IPS DF 6.9 (cell line): ENCODE data around the gene GABRD.

Experiments
- DNase-seq: peaks from one replicate; pipeline ENCODE4 v3.0.0-alpha.2; 2013; ENCODE audit warnings: low read depth, low spot score
- H3K27ac ChIP-seq: one replicate; pipeline ENCODE4 v1.5.1; 2013; ENCODE audit warnings: low read length, control low read depth
- H3K27me3 ChIP-seq: 2 replicates; pipeline ENCODE4 v1.6.1; 2013; ENCODE audit warnings: mild to moderate bottlenecking, low read length; ENCODE audit not compliant: control insufficient read depth, insufficient read depth
- H3K36me3 ChIP-seq: 2 replicates; pipeline ENCODE4 v1.6.1; 2013; ENCODE audit warnings: low read length; ENCODE audit not compliant: control insufficient read depth, insufficient read depth
- H3K4me1 ChIP-seq: 2 replicates; pipeline ENCODE4 v1.6.1; 2013; ENCODE audit warnings: low read length; ENCODE audit not compliant: control insufficient read depth, insufficient read depth
- H3K4me3 ChIP-seq: 2 replicates; pipeline ENCODE4 v1.5.1; 2013; ENCODE audit warnings: mild to moderate bottlenecking, low read length
- H3K9me3 ChIP-seq: 2 replicates; pipeline ENCODE4 v1.6.1; 2013; ENCODE audit warnings: low read length, inconsistent platforms; ENCODE audit not compliant: control insufficient read depth, insufficient read depth
- WGBS: extraction: QIAGEN DNeasy Blood & Tissue Kit; methylation state at CpG from one replicate; pipeline ENCODE4 v1.1.7; 2013; ENCODE audit warnings: mixed read lengths, missing lambda C conversion rate; ENCODE audit not compliant: insufficient read length, insufficient coverage; 5-methylcytosine and 5-hydroxymethylcytosine counted together

GABRD gene

GRCh38 chr1:2067981-2068380 lies 48.8 kb downstream of the GABRD start:
- H3K27me3 ChIP-seq = no peaks in the 10 kb centered on the region
- H3K36me3 ChIP-seq = peaks cover 4% of the 10 kb centered on the region; the same call in 1 of the 2 replicates
- H3K4me1 ChIP-seq = no peaks in the 10 kb centered on the region
- WGBS = no CpG with 5 or more reads among the region's 17 CpGs
- no peak overlapping the region for H3K4me3 ChIP-seq
- no peak overlapping the region for H3K27ac ChIP-seq
- no peak for DNase-seq
- H3K9me3 ChIP-seq = no peaks in the 10 kb centered on the region

- Histone ChIP-seq H3K36me3 (peaks cover 8% of the 10 kb centered on the region; the same call in 1 of the 2 replicates), H3K27me3 (no peaks in the 10 kb centered on the region), H3K4me3 (no peak overlapping the region), H3K27ac (no peak overlapping the region), H3K9me3 (no peaks in the 10 kb centered on the region), H3K4me1 (no peaks in the 10 kb centered on the region)
- no CpG with 5 or more reads among the region's 19 CpGs for WGBS
- DNase-seq = no peak
These were observed 49.8 kb downstream of the GABRD start for GRCh38 chr1:2068951-2069350.

GRCh38 chr1:2070016-2070415 lies 50.9 kb downstream of the GABRD start:
- no peaks in the 10 kb centered on the region for H3K27me3 ChIP-seq
- no peak for DNase-seq
- no peaks in the 10 kb centered on the region for H3K9me3 ChIP-seq
- no peak overlapping the region for H3K4me3 ChIP-seq
- H3K27ac ChIP-seq = no peak overlapping the region
- WGBS = no CpG with 5 or more reads among the region's 11 CpGs
- no peaks in the 10 kb centered on the region for H3K4me1 ChIP-seq
- H3K36me3 ChIP-seq = peaks cover 9% of the 10 kb centered on the region; the same call in 1 of the 2 replicates

- no peak overlapping the region for H3K4me3 ChIP-seq
- no peaks in the 10 kb centered on the region for H3K27me3 ChIP-seq
- no peaks in the 10 kb centered on the region for H3K9me3 ChIP-seq
- H3K36me3 ChIP-seq = peaks cover 9% of the 10 kb centered on the region; the same call in 1 of the 2 replicates
- WGBS = no CpG with 5 or more reads among the region's 36 CpGs
- no peak for DNase-seq
- no peaks in the 10 kb centered on the region for H3K4me1 ChIP-seq
- H3K27ac ChIP-seq = no peak overlapping the region
These were observed 51.8 kb downstream of the GABRD start for GRCh38 chr1:2070800-2071530.

GRCh38 chr1:2072109-2072806 lies 53.1 kb downstream of the GABRD start:
- no CpG with 5 or more reads among the region's 25 CpGs for WGBS
- H3K27me3 ChIP-seq = no peaks in the 10 kb centered on the region

GRCh38 chr1:2072891-2073290 lies 53.7 kb downstream of the GABRD start:
- peaks cover under 1% of the 10 kb centered on the region; the same call in 1 of the 2 replicates for H3K9me3 ChIP-seq
- no peak overlapping the region for H3K4me3 ChIP-seq
- no CpG with 5 or more reads among the region's 14 CpGs for WGBS
- no peaks in the 10 kb centered on the region for H3K4me1 ChIP-seq
- H3K27ac ChIP-seq = no peak overlapping the region
- peaks cover 6% of the 10 kb centered on the region; the same call in 1 of the 2 replicates for H3K36me3 ChIP-seq
- DNase-seq = no peak
- H3K27me3 ChIP-seq = no peaks in the 10 kb centered on the region

More at GRCh38 chr1:2072109-2072806, 53.1 kb downstream of the GABRD start:
- Histone ChIP-seq H3K36me3 (peaks cover 8% of the 10 kb centered on the region; the same call in 1 of the 2 replicates), H3K27ac (no peak overlapping the region), H3K9me3 (no peaks in the 10 kb centered on the region), H3K4me1 (no peaks in the 10 kb centered on the region), H3K4me3 (no peak overlapping the region)
- DNase-seq = no peak

GRCh38 chr1:2073382-2074230 lies 54.5 kb downstream of the GABRD start:
- DNase-seq = no peak
- Histone ChIP-seq H3K36me3 (peaks cover 5% of the 10 kb centered on the region; the same call in 1 of the 2 replicates), H3K9me3 (peaks cover 2% of the 10 kb centered on the region; the same call in 1 of the 2 replicates), H3K4me1 (no peaks in the 10 kb centered on the region), H3K27me3 (no peaks in the 10 kb centered on the region), H3K4me3 (no peak overlapping the region), H3K27ac (no peak overlapping the region)
- no CpG with 5 or more reads among the region's 59 CpGs for WGBS

GRCh38 chr1:2074396-2074795 lies 55.3 kb downstream of the GABRD start:
- Histone ChIP-seq H3K9me3 (peaks cover 2% of the 10 kb centered on the region; the same call in 1 of the 2 replicates), H3K27me3 (no peaks in the 10 kb centered on the region), H3K27ac (no peak overlapping the region), H3K36me3 (peaks cover 4% of the 10 kb centered on the region; the same call in 1 of the 2 replicates), H3K4me1 (no peaks in the 10 kb centered on the region), H3K4me3 (no peak overlapping the region)
- DNase-seq = no peak
- WGBS = no CpG with 5 or more reads among the region's 19 CpGs

- no peak for DNase-seq
- Histone ChIP-seq H3K27me3 (no peaks in the 10 kb centered on the region), H3K4me3 (no peak overlapping the region), H3K4me1 (no peaks in the 10 kb centered on the region), H3K9me3 (peaks cover 2% of the 10 kb centered on the region; the same call in 1 of the 2 replicates), H3K36me3 (peaks cover 4% of the 10 kb centered on the region; the same call in 1 of the 2 replicates), H3K27ac (no peak overlapping the region)
- WGBS = no CpG with 5 or more reads among the region's 38 CpGs
These were observed 56.0 kb downstream of the GABRD start for GRCh38 chr1:2074944-2075740.
